Sigmoid colon (tissue), 4 donors: ENCODE results near the gene CGGBP1.

Experiments used
- CTCF ChIP-seq, 4 experiments: fragments of 450-650 bp in 3 of 4; fragments of 200-600 bp in 1 of 4; IDR thresholded peaks; one replicate each; pipeline ENCODE4 v1.5.1; 2016 to 2019; ENCODE audit warnings: antibody characterized with exemption in 4 of 4, mild to moderate bottlenecking in 3 of 4, moderate library complexity in 2 of 4
- POLR2A ChIP-seq, 2 donors: fragments of 450-650 bp; IDR thresholded peaks; one replicate each; pipeline ENCODE4 v1.6.1; 2016; ENCODE audit warnings: antibody characterized with exemption in 2 of 2, mild to moderate bottlenecking in 2 of 2, moderate library complexity in 2 of 2
- POLR2AphosphoS5 ChIP-seq, 4 donors: sonication (generic); formaldehyde crosslinking; IDR thresholded peaks; one replicate each; pipeline ENCODE4 v1.6.1; 2017; ENCODE audit warnings: antibody characterized with exemption in 4 of 4

- TF ChIP-seq CTCF (IDR thresholded peaks at IDR 0.05) (no peak), POLR2A (IDR thresholded peaks at IDR 0.05) (no peak), POLR2AphosphoS5 (IDR thresholded peaks at IDR 0.05) (no peak)
Observed at GRCh38 chr3:88092270-88092669, 33.5 kb upstream of the CGGBP1 start.
